ENCODE results near the gene CRLF2.

CRLF2 gene

GRCh38 chrX:1151378-1152077 is 60.9 kb downstream of the CRLF2 start:
- Histone ChIP-seq H3K9ac (no peak overlapping the region), H3K27ac (no peak overlapping the region), H2AFZ (no peak overlapping the region), H3K4me3 (ENCODE audit: low read depth, low read length) (no peak overlapping the region), H3K79me2 (no peaks in the 10 kb centered on the region), H3K4me2 (ENCODE audit: low read length) (no peak overlapping the region), H3K27me3 (ENCODE audit: control insufficient read depth, insufficient read depth, low read length) (no peaks in the 10 kb centered on the region), H3K9me3 (ENCODE audit: control insufficient read depth, low read length) (no peaks in the 10 kb centered on the region), H3K36me3 (ENCODE audit: control insufficient read depth, insufficient read depth, low read length) (no peaks in the 10 kb centered on the region), H3K4me1 (no peaks in the 10 kb centered on the region)
- TF ChIP-seq CTCF (IDR thresholded peaks at IDR 0.05): no peak

GRCh38 chrX:1150569-1151347 is 61.7 kb downstream of the CRLF2 start:
- H3K4me1 ChIP-seq: no peaks in the 10 kb centered on the region
- no peaks in the 10 kb centered on the region for H3K36me3 ChIP-seq (ENCODE audit: control insufficient read depth, insufficient read depth, low read length)
- H3K9ac ChIP-seq: no peak overlapping the region
- no peak for TF ChIP-seq CTCF (IDR thresholded peaks at IDR 0.05)
- no peaks in the 10 kb centered on the region for H3K79me2 ChIP-seq
- no peak overlapping the region for H2AFZ ChIP-seq
- no peak overlapping the region for H3K27ac ChIP-seq
- no peaks in the 10 kb centered on the region for H3K9me3 ChIP-seq (ENCODE audit: control insufficient read depth, low read length)
- H3K4me2 ChIP-seq (ENCODE audit: low read length): no peak overlapping the region
- no peaks in the 10 kb centered on the region for H3K27me3 ChIP-seq (ENCODE audit: control insufficient read depth, insufficient read depth, low read length)
- no peak overlapping the region for H3K4me3 ChIP-seq (ENCODE audit: low read depth, low read length)

- H3K27ac ChIP-seq: no peak overlapping the region
- H3K4me3 ChIP-seq (ENCODE audit: low read depth, low read length): no peak overlapping the region
- H3K9ac ChIP-seq: no peak overlapping the region
- no peaks in the 10 kb centered on the region for H3K36me3 ChIP-seq (ENCODE audit: control insufficient read depth, insufficient read depth, low read length)
- no peaks in the 10 kb centered on the region for H3K79me2 ChIP-seq
- H3K4me2 ChIP-seq (ENCODE audit: low read length): no peak overlapping the region
- no peaks in the 10 kb centered on the region for H3K27me3 ChIP-seq (ENCODE audit: control insufficient read depth, insufficient read depth, low read length)
- H2AFZ ChIP-seq: no peak overlapping the region
- no peak for TF ChIP-seq CTCF (IDR thresholded peaks at IDR 0.05)
- H3K4me1 ChIP-seq: no peaks in the 10 kb centered on the region
- no peaks in the 10 kb centered on the region for H3K9me3 ChIP-seq (ENCODE audit: control insufficient read depth, low read length)
Measured at GRCh38 chrX:1147611-1148515, 64.6 kb downstream of the CRLF2 start.

- H3K36me3 ChIP-seq (ENCODE audit: control insufficient read depth, insufficient read depth, low read length): no peaks in the 10 kb centered on the region
- no peak overlapping the region for H3K9ac ChIP-seq
- no peaks in the 10 kb centered on the region for H3K79me2 ChIP-seq
- no peaks in the 10 kb centered on the region for H3K27me3 ChIP-seq (ENCODE audit: control insufficient read depth, insufficient read depth, low read length)
- no peaks in the 10 kb centered on the region for H3K9me3 ChIP-seq (ENCODE audit: control insufficient read depth, low read length)
- TF ChIP-seq CTCF (IDR thresholded peaks at IDR 0.05): no peak
- H3K4me3 ChIP-seq (ENCODE audit: low read depth, low read length): no peak overlapping the region
- H3K27ac ChIP-seq: no peak overlapping the region
- no peak overlapping the region for H3K4me2 ChIP-seq (ENCODE audit: low read length)
- no peaks in the 10 kb centered on the region for H3K4me1 ChIP-seq
- H2AFZ ChIP-seq: no peak overlapping the region
Measured at GRCh38 chrX:1144293-1144692, 68.2 kb downstream of the CRLF2 start.

All from parathyroid adenoma (tissue), 2 donors.